Putamen (tissue), 1 donor: ENCODE measurements around the gene MUL1.
"Not testable (repeated sequence)": the region's sequence is repeated elsewhere in the genome, so short reads cannot be mapped to it uniquely, and the experiment has no call there.

Source experiments
- DNase-seq: peaks from one replicate; pipeline ENCODE4 v3.0.0-alpha.2; 2016; ENCODE audit warnings: low spot score

MUL1 gene

GRCh38 chr1:20507564-20508410 is at the start of gene MUL1:
Gene MUL1 (minus strand): TSS chr1:20508151. CDS start chr1:20508024, 127 bp downstream.
- peak; percentile 92 for DNase-seq

DNA sequence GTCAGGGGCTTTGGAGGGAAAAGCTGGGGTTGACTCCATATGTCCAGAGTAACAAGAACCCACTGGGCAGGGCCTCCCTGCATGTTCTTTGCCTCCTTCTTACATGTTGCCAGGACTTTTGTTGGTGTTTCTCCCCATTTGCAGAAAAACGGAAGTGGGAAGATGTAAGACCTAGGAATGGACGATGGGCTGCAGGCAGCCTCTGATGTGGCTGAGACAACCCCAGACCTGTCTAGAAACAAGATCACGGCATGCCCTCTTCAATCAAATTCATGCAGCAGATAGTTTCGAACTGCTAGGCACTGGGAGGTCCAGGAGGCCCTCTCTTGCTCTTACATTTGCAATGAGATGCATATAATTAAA is 47.8 kb upstream of the MUL1 start:
- DNase-seq = no peak

GRCh38 chr1:20555025-20555757 is 47.2 kb upstream of the MUL1 start:
- DNase-seq = no peak

- DNase-seq = no peak
These were observed 44.9 kb upstream of the MUL1 start for GRCh38 chr1:20552728-20553445.

DNA sequence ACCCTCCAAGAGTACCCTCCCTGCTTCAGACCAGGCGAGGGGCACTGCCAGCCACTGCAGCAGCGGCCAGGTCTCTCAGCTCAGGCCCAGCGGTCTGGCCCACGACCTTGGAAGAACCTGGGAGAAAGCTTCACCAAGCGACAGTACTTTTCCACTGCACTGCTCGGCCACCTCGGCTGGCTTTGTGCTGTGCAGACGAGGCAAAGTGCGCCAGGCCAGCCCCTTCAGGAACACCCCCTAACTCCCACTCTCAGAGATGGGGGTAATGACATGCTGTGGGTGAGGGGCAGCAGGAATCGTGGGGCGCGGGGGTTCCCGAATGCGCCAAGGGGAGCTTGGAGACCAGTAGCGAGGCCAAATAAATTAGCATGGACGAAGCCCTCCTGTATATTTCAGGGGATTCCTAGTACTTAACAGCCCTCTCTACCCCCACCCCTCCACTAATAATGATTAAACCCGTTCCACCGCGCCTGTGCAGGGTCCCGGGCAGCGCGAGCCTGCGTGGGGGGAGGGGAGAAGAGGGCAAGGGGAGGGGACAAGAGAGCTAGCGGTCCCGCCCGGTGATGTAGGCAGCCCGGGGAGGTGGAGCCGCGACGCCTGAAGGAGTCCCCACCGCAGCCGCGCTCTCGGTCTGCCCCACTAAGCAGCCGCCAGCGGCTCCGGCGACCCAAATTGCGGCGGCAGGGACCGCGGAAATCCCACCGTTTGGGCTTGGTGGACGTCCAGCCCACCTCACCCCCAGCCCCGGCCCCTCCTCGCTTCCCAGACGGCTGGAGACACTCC is 44.2 kb upstream of the MUL1 start, which contains the start of gene FAM43B:
FAM43B (plus strand) TSS at position 629 of the 783 bp plus-strand sequence. CDS start 401 bp downstream, outside the sequence.
- DNase-seq = peak; percentile 61

- DNase-seq = no peak
These were observed 43.2 kb upstream of the MUL1 start for GRCh38 chr1:20551161-20551560.

DNA sequence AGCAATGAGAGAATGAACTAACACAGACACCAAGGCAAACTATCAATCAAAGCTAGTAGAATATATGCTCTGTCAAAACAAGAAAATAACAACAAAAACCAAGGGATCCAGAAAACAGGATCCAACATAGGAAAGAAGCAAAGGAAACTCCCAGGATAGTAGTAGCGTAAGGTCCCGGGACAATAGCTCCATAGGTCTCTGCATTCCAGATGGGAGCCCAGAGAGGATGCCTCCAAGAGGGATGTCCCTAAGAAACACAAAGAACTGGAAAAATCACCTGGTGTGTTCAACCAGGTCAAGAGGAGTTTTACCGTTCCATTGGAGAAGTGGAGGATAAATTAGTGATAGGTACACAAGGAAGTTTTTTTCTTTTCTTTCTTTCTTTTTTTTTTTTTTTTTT is 38.7 kb upstream of the MUL1 start:
- no peak for DNase-seq

- no peak for DNase-seq
These were observed 32.3 kb upstream of the MUL1 start for GRCh38 chr1:20540281-20540680.

DNA sequence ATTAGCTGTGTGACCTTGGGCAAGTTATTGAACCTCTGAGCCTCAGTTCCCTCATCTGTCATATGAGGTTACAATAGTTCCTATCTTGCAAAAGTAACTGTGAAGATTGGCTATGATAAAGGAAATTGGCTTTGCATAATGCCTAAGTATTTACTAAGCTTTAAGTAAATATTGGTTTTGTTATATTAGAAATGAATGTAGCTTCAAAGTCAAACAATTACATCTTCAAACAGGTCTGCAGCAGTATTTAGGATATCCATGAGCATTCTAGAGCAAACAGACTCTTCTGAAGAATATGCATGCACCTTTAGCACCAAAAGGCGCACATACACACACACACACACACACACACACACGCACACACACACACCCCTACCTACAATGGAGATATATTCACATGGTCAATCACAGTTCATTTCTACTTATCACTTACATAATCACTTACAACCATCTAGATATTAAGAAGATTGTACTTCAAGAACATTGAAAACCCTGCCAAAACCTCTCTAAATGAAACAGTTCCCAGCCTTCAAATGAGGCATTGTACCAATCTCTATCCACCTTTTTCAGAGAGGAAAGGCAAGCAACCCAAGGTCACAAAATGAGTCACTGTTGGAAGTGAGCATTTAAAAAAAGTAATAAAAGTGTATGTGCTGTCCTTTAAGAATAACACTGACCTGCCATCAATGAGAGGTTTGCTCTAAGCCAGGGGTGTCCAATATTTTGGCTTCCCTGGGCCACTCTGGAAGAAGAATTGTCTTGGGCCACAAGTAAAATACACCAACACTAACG is 31.0 kb upstream of the MUL1 start:
- DNase-seq = no peak

DNA sequence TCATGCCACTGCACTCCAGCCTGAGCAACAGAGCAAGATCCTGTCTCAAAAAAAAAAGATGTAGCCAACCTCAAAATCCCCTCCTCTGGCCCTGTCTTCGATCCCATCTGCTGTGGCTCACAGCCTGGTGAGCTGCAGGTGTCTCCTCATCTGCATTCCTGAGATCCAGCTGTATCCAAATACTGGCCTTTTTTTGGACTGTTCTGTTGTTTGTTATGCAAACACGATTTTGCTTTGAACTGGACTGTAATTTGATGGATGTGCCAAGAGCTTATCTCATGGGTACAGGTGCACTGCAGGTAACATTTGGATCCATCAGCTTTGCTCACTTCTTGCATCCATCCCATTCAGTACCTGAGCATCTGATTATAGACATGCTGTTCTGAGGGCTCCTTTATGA is 30.3 kb upstream of the MUL1 start:
- no peak for DNase-seq

DNA sequence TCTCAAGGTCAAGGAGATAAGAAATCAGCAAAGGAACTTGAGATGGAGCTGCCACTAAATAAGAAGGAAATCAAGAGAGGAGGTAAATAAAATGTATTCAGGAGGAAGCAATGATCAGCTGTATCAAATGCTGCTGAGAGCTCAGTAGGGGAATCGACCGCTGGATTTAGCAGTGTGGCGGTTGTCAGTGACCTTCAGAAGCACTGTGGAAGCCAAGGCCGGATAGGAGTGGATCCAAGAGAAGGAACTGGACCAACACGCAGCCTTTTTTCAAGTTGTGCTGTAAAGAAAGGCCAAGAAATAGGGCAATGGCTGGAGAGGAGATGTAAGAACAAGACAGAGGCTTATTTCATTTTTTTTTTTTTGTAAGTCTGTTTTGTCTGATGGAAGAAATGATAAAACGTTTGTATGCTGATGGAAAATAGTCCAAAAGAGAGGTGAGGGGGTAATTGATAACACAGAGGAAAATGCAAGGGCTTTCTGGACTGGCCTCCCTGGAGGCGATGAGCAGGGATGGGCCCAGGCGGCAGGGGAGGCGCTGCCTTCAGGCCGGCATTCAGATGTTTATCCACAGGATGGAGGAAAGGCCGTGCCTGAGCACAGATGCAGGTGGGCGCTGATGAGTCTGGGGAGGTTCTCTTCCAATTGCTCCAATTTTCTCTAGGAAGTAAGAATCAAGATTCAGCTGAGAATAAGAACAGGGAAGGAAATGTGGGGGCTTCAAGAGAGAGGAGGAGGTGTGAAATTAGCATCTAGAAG is 26.9 kb upstream of the MUL1 start:
- no peak for DNase-seq

GRCh38 chr1:20533635-20534034 is 25.7 kb upstream of the MUL1 start:
- no peak for DNase-seq

GRCh38 chr1:20530901-20531300 is 22.9 kb upstream of the MUL1 start:
- no peak for DNase-seq

DNA sequence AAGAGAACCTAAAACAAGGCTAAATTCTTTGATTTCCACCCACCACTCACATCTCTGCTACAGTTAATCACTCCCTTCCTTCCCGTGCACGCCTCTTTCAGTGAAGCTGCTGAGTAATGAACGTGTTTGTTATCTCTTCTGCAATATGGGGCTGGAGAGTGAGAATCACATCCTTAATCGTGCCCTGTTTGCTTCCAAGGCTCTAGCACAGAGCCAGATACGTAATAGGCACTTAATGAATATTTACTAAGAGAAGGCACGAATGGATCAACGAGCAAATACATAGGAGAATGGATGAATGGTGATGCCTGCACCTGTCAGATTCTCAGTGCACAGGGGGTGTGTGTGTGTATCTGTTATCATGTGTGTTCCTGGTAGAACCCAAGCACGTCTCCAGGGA is 22.4 kb upstream of the MUL1 start:
- no peak for DNase-seq

GRCh38 chr1:20528221-20528620 is 20.3 kb upstream of the MUL1 start:
- no peak for DNase-seq

GRCh38 chr1:20526267-20526666 is 18.3 kb upstream of the MUL1 start:
- DNase-seq = no peak

GRCh38 chr1:20521960-20522861 is 14.3 kb upstream of the MUL1 start:
- peak; percentile 51 for DNase-seq

DNA sequence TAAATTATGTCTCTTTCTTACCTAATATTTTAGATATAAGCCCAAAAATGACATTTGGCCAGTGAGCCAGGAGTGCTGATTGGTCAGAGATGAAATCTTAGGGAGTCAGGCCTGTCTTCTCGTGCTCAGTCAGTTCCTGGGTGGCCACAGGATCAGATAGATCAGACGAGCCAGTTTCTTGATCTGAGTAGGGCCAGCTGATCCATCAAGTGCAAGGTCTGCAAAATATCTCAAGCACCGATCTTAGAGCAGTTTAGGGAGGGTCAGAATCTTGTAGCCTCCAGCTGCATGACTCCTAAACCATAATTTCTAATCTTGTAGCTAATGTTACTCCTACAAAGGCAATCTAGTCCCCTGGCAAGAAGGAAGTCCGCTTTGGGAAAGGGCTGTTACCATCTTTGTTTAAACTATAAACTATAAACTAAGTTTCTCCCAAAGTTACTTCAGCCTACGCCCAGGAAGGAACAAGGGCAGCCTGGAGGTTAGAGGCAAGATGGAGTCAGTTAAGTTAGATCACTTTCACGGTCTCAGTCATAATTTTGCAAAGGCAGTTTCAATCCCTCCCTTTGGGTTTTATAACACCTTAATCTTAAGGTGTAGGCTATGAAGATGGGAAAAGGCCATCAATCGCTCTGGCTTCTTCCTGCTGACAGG is 11.8 kb upstream of the MUL1 start:
- DNase-seq = not testable (repeated sequence)
